ENCODE data around the gene APH1B. TPM values are rescaled to one million over a fixed set of nuclear protein-coding genes. Genes with fewer than 3 reads are reported as not detected.
A peak's percentile ranks its signal among the peaks of the same experiment; 100 is the strongest.

Gene APH1B
- total RNA-seq, 1 experiment from 2014 or later: 20.9 TPM

- Histone ChIP-seq H2AK5ac (ENCODE audit: insufficient read length, low read length) (no peak overlapping the region), H2BK120ac (ENCODE audit: low read depth, low read length, poor library complexity, severe bottlenecking) (no peak overlapping the region), H3K4me2 (ENCODE audit: insufficient read depth, insufficient read length, low read length) (peak overlapping the region; percentile 31), H3K27me3 (ENCODE audit: insufficient read depth, low read length) (no peaks in the 10 kb centered on the region), H3K79me2 (ENCODE audit: insufficient read depth, low read length) (no peaks in the 10 kb centered on the region), H4K20me1 (ENCODE audit: control insufficient read depth, insufficient read depth, insufficient read length) (no peaks in the 10 kb centered on the region), H4K8ac (replicated peaks; ENCODE audit: insufficient read length, low read depth, low read length) (no peak overlapping the region), H3K9ac (ENCODE audit: extremely low read depth, insufficient read length, low read length) (no peak overlapping the region), H3K23ac (ENCODE audit: insufficient read length, low read depth, low read length) (no peak overlapping the region), H3K79me1 (ENCODE audit: insufficient read depth, low read depth, low read length, poor library complexity, severe bottlenecking) (no peaks in the 10 kb centered on the region), H3K27ac (ENCODE audit: insufficient read length, low read depth, low read length) (peak overlapping the region; percentile 89), H3K9me3 (ENCODE audit: control insufficient read depth, low read depth, low read length) (no peaks in the 10 kb centered on the region), H2BK5ac (ENCODE audit: insufficient read length, low read length) (no peak overlapping the region), H3K14ac (ENCODE audit: insufficient read depth, low read length) (no peak overlapping the region), H3K23me2 (ENCODE audit: insufficient read length, low read depth, low read length, poor library complexity, severe bottlenecking) (no peaks in the 10 kb centered on the region), H3T11ph (ENCODE audit: low read length) (no peak overlapping the region), H3K4me1 (ENCODE audit: insufficient read depth, low read length) (peaks cover 8% of the 10 kb centered on the region), H3K56ac (ENCODE audit: insufficient read length, low read depth, low read length) (no peak overlapping the region), H2BK12ac (ENCODE audit: insufficient read length, low read depth, low read length) (no peak overlapping the region), H2BK15ac (ENCODE audit: low read depth, low read length) (no peak overlapping the region), H4K91ac (ENCODE audit: insufficient read length, low read depth, low read length) (no peak overlapping the region), H3K4ac (ENCODE audit: low read depth, low read length) (no peak overlapping the region), H2AFZ (ENCODE audit: low read length) (no peak overlapping the region), H2BK20ac (ENCODE audit: low read depth, low read length, poor library complexity, severe bottlenecking) (no peak overlapping the region), H3K18ac (ENCODE audit: insufficient read length, low read depth, low read length) (no peak overlapping the region), H4K5ac (ENCODE audit: insufficient read length, low read depth, low read length) (no peak overlapping the region)
- Mint-ChIP-seq H3K4me3 (no peak overlapping the region), H3K9me3 (no peaks in the 10 kb centered on the region), H3K4me1 (peaks cover 36 to 44% of the 10 kb centered on the region in 2 experiments), H3K36me3 (ENCODE audit: insufficient read depth in 1 of 3, low read depth in 3 of 3) (no peaks in the 10 kb centered on the region), H3K27me3 (ENCODE audit: low read depth) (no peaks in the 10 kb centered on the region; the same call in 1 of the 2 replicates), H3K27ac (peak overlapping the region in 2 of 3 experiments; percentile 97; a peak in 5 of 7 replicates)
- WGBS (ENCODE audit: extremely low coverage, insufficient read length, low lambda C conversion rate): no CpG with 5 or more reads among the region's 1 CpG
- DNase-seq: no peak
- TF ChIP-seq CTCF (conservative IDR thresholded peaks at IDR 0.05): no peak
These were observed 34.9 kb downstream of the APH1B start for GRCh38 chr15:63312286-63312685.
